NCI-H187 treated with DMSO at 0.1 percent for 48 hours (cell line): ENCODE measurements around the gene SCTR.
"Not testable (repeated sequence)": the region's sequence is repeated elsewhere in the genome, so short reads cannot be mapped to it uniquely, and the experiment has no call there.

Source experiments
- DNase-seq: peaks from one replicate; lab custom pipeline; 2025; lab: John Stamatoyannopoulos, UW

The SCTR gene

DNA sequence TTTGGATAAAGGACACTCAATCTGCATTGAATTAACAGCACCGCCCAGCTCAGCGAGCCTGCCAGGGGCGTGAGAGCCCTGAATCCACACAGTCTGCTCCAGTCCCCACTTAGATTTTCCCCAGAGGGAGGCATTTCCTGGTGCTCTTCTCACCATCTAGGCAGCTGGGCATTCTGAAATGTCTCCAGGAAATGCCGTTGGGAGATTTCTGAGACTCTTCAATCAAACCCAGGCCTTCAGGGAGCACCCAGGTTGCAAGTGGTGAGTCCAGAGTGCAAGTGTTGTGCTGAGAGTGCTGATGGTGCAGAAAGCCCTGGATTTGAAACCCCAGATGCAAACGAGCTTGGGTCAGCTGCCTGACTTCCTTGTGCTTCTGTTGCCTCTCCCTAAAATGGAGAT, 116.1 kb downstream of the SCTR start:
- DNase-seq: no peak

DNA sequence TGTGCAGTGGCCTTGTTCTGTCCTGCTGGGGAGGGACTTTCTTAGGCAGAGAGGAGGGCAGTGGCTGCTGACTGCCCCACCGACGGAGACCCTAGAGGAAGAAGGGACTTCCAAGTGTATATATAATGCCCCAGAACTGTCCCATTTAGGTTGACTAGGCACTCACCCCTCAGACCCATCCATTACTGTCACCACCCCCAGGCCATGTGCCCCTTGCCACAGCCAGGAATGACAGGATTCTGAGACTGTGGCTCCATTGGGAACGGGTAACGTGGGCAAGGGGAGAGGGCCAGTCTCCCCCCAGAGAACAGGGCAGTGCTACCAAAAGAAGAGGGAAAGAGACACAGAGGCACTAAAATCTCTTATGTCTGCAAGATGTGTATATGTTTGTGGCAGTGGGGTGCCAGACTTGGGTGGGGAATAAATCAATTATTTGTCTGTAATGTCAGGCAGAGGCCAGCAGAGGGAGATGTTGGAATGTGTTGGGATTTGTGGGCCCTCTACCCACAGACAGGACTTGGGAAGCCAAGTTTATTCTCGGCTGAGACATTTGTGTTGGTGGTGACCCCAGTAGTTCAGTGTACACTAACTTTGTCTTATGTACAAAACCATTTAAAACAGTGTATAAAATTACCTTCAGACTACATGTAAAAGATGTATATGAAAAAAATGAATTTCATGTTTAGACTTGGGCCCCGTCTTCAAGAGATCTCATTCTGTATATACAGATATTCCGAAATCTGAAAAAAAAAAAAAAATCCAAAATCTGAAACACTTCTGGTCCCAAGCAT, 116.7 kb downstream of the SCTR start:
- no peak for DNase-seq

DNA sequence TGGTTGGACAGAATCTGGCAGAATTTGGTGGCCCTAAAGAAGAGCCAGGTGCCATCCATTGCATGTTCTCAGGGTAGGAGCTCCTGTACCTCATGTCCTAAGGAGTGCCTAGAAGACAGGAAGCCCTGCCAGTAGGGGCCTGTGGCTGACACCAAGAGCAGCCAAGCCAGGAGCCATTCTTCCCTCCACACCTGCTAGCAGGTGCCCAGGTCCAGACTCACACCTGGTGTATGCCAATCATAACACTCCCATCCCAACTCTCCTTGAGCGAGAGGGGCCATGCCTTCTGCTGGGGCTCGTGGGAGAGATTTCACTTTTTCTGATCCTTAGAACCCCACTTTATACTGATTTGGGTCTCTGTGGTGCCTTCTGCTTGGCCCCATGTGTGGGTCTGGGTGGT, 119.1 kb downstream of the SCTR start:
- no peak for DNase-seq

DNA sequence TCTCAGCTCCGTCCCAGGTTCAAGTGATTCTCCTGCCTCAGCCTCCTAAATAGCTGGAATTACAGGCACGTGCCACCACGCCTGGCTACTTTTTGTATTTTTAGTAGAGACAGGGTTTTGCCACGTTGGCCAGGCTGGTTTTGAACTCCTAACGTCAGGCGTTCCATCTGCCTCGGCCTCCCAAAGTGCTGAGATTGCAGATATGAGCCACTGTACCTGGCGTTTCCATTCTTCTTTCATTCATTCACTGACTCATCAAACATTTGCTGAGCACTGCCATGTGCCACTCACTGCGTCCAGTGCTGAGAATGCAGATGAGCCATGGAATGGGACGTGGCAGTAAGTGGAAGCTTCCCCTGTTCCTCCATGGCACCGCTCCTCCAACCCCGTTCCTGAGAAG, 120.7 kb downstream of the SCTR start:
- DNase-seq: not testable (repeated sequence)

DNA sequence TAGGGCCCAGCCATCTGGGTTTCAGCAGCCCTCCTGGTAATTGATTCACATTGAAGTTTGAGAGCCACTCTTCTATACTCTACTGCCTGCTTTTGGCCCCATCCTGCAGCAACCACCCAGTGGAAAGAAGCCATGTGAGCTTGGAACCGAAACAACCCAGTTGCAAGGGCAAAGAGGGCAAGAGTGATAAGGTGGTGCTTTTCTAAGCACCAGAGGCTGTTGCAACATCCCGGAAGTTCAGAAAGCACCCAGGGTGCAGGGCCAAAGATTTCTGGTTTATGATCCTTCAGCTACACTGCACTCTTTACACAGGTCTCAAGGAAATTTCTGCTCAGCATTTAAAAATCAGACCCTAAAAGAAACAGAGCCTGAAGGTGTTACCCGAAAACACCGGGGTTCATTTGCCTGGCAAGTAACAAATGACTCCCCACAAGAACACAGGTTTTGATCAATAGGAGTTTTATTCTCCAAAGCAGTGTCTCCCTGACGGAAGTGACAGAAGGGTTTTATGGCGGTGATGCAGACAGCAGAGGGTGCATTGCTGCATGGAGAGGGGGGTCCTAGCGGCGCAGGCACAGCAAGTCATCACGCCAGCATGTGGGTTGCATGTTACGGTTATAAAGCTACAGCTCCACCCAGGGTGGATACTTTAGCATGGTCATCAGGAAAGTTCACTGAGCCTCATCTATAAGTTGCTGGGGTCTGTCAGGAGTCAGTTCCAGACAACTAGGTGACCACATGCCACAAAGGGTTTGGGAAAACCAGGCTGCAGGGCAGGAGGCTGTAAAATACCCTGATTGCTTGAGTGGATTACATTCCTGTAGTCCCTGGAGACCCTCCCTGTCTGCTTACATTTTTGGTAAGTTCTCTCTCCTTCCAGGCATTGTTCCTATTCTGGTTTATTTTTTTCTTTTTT, 121.4 kb downstream of the SCTR start:
- DNase-seq: no peak

DNA sequence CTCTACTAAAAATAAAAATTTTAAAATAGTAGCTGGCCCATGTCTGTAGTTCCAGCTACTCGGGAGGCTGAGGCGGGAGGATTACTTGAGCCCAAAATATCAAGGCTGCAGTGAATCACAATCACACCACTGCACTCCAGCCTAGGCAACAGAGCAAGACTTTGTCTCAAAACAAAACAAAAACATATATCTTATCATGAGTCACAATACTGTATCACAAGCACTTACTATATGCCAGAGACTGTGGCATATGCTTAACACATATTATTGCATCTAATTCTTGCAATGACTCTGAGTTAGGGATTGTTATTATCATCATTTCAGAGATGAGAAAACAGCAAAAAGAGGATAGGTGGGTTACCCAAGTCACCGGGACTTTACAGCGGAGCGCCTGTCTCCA, 122.2 kb downstream of the SCTR start:
- no peak for DNase-seq

DNA sequence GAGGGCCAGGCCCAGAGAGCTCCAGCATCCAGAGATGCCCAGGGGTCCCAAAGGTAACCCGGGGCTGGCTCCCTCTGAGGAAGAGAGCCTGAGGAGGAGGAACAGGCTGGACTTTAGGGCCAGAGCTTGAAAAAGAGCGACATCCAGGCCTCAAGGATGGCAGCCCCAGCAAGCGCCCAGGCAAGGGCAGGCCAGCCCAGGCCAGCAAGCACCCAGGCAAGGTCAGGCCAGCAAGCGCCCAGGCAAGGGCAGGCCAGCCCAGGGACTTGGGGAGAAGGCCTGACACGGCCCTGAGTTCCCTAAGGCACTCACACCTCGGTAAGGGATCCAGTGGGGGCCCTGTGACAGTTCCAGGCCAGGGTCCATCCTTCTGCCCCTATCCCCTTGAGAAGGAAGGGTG, 127.1 kb downstream of the SCTR start:
- DNase-seq: no peak

DNA sequence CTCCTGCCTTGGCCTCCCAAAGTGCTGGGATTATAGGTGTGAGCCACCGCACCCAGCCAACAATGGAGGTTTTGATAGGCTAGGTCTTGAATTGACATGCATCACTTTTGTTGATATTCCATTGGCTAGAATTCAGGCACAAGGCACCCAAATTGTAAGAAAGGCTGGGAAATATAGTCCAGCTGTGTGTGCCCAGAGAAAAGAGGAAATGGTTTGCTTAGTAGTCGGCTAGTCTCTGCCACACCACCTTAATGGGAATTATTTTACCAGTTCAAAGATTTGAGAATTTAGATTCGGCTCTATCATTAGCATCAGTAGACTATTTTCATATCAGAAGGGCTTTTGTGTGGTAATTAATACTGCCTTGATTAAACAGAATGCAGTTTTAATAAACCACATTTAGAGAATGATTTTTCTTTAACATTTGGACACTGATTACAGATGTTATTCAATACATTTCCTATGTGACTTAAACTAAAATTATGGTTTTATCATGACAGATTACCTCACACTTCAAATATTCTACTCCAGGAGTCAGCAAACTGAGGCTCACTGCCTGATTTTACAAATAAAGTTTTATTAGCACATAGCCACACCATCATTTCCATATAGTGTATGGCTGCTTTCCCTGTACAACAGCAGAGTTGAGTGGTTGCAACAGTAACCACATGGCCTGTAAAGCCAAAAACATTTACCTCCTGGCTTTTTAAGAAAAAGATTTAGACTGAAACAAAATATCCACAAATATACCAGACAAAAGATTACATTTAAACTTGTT, 130.1 kb downstream of the SCTR start:
- DNase-seq: no peak
